Kidney glomerular epithelial cell (primary cell): ENCODE data around the gene TBCD.

Experiments
- DNase-seq: peaks from one replicate; lab custom pipeline; 2025; lab: John Stamatoyannopoulos, UW

TBCD gene

DNA sequence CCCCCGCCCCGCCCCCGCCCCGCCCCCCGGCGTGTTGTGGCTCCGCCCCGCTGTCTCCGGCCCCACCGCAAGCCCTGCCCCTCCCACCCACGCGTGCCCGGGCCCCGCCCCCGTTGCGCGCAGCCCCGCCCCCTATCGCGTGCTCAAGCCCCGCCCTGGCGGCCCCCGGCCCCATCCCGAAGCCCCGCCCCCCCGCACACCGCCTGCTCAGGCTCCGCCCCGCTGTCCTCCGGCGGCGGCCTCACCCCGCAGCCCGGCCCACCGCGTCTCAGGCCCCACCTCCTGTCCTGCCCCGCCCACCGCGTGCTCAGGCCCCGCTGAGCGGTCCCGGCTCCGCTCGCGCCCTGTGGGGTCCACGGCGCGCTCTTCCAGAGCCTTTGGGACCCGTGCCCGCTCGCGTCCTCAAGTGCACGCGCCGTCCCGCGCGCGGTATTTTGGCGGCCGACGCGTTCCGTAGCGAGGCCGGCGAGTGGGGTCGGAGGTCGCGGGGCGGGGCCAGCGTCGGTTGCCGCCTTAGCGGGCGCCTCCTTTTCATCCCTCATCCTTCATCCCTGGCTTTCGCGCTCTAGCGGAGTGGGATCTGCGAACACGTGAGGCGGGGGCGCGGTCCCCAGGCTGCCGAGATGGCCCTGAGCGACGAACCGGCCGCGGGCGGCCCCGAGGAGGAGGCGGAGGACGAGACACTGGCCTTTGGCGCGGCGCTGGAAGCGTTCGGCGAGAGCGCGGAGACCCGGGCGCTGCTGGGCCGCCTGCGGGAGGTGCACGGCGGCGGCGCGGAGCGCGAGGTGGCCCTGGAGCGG is at the start of gene TBCD:
TSS of gene TBCD (plus strand) at position 495 of the 800 bp plus-strand sequence. CDS start at position 624, 129 bp downstream.
- DNase-seq = peak; percentile 39

DNA sequence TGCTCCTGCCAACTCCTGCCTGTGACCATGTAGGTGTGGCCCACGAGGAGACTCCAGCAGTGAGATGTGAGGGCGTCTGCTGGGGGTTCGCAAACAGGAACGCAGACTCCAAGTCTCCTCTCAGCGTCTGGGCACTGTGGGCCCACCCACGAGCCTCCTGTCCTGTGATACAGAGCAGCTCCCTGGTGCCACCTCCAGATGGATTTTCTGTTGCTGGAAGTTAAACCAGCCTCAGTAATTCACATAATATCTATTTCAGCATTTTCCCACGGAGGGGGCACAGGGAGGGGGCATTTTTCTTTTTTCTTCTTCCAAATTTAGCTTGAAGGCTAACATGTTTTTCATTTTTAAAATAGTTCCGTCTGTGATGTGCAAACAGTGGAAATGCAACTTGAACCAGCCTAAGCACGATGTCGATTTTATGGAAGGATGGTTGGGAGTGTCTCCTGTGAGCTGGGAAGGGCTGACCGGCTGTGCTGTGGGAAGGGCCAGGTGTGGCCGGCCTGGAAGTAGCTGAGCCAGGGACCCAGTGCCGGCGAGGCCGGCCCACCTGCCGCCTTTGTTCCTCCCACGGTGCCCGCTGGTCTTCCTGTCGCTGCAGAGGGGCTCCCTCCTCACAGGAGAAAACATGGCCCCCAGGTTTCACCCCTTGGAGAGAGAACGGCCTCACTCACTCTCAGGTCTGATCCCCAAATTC is 49.5 kb upstream of the TBCD start:
- no peak for DNase-seq

DNA sequence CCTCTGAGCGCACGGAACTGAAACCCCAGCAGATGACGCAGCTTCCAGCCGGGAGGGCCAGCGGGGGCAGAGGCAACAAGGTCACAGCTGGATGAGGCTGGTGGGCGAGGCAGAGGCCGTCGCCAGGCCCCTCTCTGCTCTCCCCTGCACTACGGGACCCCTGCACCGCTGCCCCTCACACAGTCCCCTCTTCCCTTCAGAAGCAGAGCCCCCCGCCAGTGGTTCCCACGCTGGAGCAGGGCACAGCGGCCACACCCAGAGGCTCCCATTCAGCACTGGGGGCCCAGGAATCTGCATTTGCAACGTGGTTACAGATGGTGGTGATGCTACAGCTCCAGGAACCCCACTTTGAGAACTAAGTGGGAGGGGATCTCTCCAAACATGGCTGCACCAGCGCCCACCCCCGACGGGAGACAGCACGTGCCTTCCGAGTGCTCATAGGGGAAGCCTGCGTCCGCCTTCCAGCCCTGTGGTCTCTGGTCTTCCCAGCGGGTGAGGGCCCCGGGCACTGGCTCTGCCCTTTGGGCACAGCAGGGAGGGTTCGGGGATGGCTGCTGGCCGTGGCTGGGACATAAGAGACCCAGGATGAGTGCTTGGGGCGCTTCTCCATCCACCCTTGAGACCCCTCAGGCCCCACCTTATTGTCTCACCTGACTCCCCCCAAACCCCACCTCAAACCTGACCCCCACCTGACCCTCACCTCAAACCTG is 48.7 kb upstream of the TBCD start:
- DNase-seq = no peak

DNA sequence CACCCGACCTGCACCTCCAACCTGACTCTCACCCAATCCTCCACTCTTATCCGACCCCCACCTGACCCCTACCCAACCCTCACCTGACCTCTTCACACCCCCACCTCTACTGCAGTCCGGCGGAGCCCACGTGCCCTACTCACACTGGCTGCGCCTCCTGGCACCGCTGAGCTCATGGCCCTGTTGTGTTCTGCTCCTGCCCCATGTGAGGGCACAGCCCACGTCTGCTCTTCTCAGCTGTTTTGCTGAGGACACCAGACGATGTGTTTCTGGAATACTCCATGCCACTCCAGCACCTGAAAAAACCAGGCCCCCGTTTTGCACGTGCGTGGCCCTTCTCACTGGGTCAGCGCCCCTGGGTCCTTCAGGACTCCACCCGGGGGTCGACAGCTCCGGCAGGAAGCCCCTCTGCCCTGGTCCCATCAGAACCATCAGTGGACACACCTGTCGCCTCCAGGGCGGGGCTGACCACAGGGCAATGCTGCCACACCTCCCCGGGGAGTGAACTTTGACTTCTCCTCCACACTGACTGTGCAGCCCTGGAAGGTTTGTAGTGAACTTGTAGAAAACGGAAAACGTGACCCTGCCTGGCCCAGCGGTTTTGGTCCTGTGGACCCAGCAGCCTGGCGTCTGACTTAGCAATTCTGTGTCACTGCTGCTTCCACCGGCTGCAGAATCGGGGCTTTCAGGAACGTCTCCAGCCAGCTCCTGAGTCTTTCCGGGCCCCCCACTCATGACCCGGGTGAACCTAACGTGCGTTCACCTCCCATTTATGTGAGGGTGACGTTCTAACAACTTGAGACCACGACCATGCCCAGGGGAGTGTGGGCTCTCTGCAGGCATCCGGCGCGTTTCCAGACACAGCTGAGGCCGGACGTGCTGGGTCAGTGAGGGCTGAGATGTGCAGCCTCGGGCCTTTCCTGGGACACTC is 47.7 kb upstream of the TBCD start:
- no peak for DNase-seq

DNA sequence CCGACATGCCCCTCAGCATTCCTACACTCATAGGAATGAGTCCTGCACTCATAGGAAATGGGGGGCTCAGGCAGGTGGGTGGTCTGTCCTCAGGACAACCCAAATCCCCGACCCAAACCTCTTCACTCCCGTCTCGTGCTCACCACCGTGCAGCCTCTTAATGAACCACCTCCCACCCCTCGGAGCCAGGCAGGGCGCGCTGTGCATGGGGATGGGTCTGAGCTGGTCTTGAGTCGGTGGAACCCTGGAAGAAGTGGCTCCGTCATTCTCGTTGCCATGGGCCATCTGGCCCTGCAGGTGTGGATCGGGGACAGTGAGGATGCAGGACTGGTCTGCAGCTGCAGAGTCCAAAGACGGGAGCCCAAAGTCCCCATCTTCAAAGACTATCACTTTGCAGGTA is 47.0 kb upstream of the TBCD start:
- no peak for DNase-seq

DNA sequence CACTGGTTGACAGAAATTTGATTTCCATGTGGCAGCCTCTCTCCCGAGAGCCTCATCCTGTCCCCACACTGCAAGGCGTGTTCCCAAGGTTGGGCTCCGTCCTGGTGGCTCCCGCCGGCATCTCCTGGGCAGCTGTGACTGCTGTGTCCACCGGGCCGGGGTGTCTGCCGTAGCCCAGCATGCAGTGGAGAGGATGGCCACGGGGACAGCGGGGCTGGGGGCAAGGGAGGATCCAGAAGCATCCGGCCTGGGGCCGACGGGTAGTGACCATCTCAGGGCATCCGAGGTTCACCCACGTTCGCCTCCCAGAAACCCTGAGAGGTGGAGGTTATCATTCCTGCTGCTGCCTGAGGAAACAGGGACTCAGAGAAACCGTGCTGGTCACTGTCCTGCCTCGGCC is 46.1 kb upstream of the TBCD start:
- no peak for DNase-seq

DNA sequence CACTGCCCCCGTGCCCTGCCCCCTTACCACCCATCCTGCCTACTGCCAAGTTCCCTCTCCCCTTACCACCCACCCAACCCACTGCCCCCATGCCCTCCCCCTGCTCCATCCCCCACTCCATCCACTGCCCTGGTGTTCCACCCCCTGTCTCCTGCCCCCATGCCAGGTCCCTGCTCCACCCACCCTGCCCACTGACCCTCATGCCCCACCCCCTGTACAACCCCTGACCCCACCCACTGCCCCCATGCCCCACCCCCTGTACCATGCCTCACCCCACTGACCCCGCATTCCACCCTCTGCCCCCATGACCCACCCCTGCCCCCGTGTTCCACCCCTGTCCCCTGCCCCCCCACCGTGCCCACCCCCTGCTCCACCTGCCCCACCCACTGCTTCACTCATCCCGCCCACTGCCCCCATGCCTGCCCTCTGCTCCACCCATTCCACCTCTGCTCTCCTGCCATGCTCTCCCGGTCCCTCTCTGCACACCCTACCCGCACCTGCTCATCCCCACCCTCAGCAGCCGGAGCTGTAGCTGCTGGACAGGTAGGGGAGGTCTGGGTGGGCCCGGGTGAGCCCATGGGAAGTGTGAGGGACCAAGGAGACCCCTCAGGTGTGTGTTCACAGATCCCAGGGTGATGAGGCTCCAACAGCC is 42.7 kb upstream of the TBCD start:
- no peak for DNase-seq

DNA sequence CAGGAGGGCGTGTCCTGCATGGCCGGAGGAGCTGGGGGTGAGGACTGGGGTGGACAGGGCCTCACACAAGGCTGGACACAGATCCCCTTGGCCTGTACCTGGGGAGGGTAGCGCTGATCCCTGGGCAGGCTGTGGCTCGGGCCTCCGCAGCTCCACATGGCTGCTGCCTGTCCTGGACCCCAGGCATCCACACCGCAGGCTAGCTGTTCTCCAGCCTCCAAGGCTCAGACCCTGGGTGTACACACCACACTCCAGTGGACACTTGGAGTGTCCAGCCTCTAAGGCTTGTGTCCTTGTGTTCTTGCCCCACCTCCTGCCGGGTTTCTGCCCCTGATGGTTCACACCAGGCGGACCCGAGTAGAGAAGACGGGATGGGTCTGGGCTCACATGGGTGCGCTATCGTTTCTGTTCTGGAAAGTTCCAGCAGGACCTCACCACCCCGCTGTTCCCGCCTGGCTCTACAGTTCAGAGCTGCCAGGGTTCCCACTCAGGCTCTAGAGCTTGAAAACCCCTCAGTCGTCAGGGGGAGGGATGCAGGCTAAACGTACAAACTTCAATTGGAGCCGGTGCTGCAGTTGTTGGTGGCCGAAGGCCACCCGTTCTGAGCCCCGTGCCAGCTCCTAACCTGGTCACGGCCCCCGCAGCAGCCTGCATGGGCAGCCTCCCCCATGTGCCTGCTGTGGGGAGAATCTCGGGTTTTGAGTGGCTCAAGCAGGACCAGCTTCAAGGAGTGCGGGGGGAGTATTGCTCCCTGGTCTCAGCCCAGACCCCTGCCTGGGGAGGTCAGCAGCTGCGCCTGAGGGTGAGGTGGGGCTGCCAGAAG is 42.0 kb upstream of the TBCD start:
- DNase-seq = no peak

DNA sequence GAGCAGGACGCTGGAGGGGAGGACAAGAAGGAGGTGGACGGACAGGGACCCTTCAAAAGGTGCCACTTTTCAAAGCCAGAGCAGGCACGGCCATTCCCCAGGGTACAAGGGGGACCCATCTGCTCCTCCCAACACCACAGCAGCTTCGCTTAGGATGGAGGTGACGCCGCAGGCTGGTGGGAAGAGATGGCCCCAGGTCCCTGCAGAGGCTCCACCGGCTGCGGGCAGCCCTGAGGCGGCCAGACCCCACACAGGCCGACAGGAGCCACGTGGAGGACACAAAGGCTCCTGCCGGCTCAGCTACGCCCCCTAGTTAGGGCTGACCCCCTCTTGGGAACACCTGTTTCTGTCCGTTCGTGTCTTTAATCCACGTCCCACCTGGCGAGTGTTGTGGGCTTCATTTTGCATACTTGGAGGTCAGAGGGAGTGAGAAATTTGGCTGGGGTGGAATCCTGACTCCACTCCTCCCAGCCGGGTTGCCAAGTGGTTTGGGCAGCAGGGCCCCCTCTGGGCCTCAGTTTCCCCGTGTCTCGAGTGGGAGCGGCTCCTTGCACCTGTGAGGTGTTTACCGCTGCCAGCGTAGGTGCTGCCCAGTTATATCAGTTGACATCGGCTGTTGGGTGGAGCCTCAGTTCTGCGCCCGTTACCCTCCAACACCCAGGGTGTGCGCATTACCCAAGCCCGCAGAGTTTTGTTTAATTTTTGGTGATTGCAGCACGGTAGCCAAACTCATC is 41.2 kb upstream of the TBCD start:
- no peak for DNase-seq

DNA sequence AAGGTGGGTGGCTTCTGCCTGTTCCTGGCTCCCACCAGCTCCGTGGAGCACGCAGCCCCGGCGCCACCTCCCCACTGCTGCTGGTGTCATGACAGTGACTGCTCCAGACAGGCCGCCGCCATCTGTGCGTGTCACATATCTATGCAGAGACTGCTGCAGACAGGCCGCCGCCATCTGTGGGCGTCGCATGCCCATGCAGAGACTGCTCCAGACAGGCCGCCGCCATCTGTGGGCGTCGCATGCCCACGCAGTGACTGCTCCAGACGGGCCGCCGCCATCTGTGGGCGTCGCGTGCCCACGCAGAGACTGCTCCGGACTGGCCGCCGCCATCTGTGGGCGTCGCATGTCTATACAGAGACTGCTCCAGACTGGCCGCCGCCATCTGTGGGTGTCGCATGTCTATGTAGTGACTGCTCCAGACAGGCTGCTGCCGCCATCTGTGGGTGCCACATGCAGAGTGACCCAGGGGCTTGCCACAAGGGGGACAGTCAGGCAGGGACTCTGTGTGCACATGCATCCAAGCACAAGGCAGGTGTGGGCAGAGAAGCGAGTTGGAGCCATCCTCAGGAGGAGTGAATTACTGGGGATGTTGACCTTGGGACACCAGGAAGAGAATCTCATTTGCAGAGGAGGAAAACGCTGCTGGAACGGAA is 38.7 kb upstream of the TBCD start:
- no peak for DNase-seq

DNA sequence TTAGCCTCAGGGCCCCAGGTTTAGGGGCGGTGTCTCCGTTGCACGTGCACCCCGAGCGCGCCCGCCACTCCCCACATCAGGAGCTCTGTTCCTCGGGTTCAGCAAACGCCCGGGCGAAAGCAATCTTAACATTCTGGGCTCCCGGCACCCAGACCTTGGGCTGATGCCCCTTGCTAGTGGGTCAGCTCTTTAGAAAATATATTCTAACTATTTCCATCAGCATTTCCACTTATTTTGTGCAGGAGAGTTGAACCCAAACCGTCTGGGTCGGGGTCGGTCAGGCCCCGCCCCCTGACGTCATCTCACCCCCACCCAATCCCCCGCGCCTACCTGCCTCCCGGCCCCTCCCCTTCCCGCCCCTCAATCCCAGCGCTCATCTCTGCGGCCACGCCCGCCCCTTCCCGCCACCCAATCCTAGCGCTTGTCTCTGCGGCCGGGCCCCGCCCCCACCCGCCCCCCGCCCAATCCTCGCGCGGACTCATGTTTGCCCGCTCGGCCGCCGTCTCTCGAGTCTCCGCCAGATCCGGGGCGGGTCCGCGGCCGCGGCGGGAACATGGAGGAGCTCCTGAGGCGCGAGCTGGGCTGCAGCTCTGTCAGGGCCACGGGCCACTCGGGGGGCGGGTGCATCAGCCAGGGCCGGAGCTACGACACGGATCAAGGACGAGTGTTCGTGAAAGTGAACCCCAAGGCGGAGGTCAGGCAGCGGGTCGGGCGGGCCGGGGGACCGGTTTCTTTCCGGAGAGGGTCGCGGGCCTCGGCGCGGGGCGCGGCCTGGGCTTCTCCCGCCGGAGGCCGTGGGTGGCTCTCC is 35.5 kb upstream of the TBCD start, which contains the start of gene FN3KRP:
TSS of gene FN3KRP (plus strand) at position 504 of the 808 bp plus-strand sequence. CDS start at position 554, 50 bp downstream.
- peak; percentile 66 for DNase-seq

DNA sequence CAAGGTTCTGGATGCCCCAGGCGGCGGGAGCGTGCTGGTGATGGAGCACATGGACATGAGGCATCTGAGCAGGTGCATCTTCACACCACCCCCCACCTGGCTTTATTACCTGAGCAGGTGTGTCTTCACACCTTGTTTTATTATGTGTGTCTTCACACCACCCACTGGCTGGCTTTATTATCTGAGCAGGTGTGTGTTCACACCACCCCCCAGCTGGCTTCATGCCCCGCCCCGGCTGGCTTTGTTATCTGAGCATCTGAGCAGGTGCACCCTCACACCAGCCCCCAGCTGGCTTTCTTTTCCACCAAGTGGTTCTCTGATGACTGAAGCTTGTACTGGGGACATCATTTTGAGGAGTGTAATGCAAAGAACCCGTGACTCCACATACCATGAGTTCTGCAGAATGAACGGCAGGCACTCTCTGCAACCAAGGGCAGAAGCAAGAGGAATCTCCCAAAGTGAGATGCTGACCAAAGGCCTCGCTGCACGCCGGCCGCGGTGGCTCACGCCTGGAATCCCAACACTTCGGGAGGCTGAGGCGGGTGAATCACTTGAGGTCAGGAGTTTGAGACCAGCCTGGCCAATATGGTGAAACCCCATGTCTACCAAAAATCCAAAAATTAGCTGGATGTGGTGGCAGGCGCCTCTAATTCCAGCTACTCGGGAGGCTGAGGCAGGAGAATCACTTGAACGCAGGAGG is 32.7 kb upstream of the TBCD start:
- DNase-seq = no peak

DNA sequence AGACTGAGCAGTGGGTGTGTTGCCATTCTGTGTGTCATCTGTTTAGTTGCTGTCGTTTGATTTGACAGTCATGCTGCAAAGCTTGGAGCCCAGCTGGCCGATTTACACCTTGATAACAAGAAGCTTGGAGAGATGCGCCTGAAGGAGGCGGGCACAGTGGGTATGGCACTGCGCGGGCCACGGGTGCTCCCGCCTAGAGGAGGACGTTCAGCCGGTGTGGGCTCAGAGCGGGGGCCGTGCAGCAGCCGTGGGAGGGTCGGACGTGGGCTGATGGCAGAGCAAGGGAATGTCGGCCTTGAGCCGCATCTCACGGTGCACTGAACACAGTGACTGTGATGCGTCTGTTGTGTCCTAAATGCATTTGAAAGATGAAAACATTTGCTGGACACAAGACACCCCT is 31.7 kb upstream of the TBCD start:
- DNase-seq = no peak

DNA sequence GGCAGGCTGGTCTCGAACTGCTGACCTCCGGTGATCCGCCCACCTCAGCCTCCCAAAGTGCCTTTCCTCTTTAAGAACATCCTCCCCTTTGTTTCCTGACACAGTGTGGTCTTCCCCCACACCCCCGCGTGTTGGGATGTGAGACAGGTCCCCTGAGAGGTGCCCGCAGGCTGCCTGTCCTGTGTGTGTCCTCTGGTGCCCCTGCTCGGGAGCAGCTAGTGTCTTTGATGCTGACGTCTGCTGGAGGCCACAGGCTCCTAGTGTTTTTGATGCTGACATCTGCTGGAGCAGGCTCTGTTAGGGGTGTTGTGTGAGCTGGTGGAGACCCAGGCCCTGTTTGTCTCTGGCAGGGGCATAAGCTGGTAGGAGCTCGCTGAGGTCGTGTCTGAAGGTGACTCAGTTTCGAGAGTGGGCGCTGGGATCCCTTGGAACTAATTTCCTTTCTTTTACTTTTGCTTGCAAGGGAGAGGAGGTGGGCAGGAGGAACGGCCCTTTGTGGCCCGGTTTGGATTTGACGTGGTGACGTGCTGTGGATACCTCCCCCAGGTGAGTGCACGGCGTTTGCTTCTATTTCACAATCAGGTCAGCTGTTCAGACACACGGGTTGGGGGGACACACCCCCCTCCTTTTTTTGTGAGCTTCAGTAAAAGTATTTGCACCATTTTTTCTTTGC is 29.4 kb upstream of the TBCD start:
- DNase-seq = no peak

DNA sequence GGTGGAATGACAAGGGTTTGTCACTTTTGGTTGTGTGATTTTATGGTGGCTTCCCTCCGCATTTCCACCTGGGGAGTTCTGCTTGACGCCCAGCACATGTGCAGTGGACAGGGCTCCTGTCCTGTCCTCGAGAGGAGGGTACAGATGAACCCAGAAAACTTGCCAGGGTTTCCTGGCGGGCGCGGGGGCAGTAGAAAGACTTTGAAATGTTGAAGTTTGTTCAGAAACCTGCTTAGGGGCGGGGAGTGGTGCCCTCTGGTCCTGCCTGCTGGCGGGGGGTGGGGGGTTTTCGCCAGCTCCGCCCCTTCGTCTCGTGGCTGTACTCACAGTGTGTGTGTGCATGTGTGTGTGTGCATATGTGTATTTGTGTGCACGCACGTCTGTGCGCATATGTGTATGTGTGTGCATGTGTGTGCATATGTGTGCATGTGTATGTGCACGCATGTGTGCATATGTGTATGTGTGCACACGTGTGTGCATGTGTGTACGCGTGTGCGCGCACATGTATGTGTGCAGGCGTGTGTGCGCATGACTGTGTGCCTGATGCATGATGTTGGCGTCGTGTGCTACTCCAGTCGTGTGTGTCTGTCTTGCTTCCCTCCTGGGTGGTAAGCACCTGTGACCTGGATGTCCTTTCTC is 28.6 kb upstream of the TBCD start:
- DNase-seq = no peak

DNA sequence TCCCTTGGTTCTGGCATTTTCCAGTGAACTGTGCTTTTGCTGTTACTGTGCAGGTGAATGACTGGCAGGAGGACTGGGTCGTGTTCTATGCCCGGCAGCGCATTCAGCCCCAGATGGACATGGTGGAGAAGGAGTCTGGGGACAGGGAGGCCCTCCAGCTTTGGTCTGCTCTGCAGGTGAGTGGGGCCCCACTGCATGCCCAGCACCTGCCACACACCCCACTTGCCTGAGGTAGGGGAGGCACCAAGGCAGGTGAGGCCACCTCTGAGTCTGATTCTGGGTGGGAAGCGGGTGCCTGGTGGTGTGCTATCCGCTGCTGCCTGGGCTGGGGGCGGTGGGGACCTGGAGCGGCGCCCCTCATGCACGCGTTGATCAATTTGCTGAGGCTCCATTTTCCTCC is 25.4 kb upstream of the TBCD start:
- DNase-seq = no peak
